Neural crest cell (in vitro differentiated cells): ENCODE measurements around the gene MGST2. TPM values are rescaled to one million over a fixed set of nuclear protein-coding genes. Genes with fewer than 3 reads are reported as not detected.

Experiments
- DNase-seq: peaks from one replicate; pipeline ENCODE4 v3.0.0; 2021; ENCODE audit warnings: low read depth, mixed read lengths, low spot score
- H3K27ac Mint-ChIP-seq: one replicate; pipeline ENCODE4 v1.8.0; 2021; ENCODE audit warnings: mild to moderate bottlenecking, mixed read lengths; ENCODE audit not compliant: unreplicated experiment
- H3K27me3 Mint-ChIP-seq: 2 replicates; pipeline ENCODE4 v1.8.0; 2021; ENCODE audit warnings: low read depth, mild to moderate bottlenecking, mixed read lengths
- H3K36me3 Mint-ChIP-seq: 2 replicates; pipeline ENCODE4 v1.8.0; 2021; ENCODE audit warnings: low read depth, mild to moderate bottlenecking, mixed read lengths
- H3K4me1 Mint-ChIP-seq: 2 replicates; pipeline ENCODE4 v1.8.0; 2021; ENCODE audit warnings: mixed read lengths
- H3K4me3 Mint-ChIP-seq: one replicate; pipeline ENCODE4 v1.8.0; 2021; ENCODE audit warnings: mild to moderate bottlenecking, mixed read lengths
- H3K9me3 Mint-ChIP-seq: 2 replicates; pipeline ENCODE4 v1.8.0; 2021; ENCODE audit warnings: mixed read lengths
- total RNA-seq: library from RNA; stranded (reverse); gene quantifications from 2 replicates; pipeline ENCODE4 v1.2.1, GENCODE V29; 2021
- TF ChIP-seq, protein P1 (sequence below): fragments of 200-600 bp; sonication (generic); conservative IDR thresholded peaks from 2 replicates; pipeline ENCODE4 v1.5.0; 2021; ENCODE audit warnings: antibody characterized with exemption, mild to moderate bottlenecking

Gene MGST2
- total RNA-seq, 1 donor from 2014 or later: 15.3 TPM

DNA sequence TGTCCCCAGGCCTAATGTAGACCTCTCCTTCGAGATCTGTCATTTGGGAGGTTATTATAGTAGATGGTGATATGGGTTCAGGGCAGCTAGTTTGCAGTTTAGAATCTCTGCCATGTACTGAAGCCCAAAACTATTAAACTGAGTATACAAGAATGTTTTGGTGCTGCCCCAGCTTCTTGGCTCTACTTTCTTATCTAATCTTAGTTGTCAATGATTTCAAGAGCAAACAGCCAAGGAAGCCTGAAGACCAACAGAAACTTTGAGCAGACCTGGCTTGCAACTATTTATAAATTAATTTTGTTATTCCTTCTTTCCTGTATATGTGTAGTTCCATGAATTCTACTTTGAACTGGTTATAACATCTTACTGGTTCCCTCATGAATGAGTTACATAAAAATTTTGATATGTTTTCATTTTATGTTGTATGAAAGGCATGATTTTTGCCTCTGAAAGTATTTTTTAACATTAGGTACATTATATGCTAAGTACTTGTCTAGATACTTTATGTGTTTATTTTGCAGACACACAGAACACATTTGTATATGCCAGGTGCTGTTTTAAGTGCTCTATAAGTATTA lies 2.0 kb upstream of the MGST2 start:
- Mint-ChIP-seq H3K36me3 (no peaks in the 10 kb centered on the region), H3K4me3 (no peak overlapping the region), H3K27ac (no peak overlapping the region), H3K4me1 (peaks cover 30% of the 10 kb centered on the region), H3K9me3 (no peaks in the 10 kb centered on the region), H3K27me3 (no peaks in the 10 kb centered on the region)
- TF ChIP-seq, protein P1, sequence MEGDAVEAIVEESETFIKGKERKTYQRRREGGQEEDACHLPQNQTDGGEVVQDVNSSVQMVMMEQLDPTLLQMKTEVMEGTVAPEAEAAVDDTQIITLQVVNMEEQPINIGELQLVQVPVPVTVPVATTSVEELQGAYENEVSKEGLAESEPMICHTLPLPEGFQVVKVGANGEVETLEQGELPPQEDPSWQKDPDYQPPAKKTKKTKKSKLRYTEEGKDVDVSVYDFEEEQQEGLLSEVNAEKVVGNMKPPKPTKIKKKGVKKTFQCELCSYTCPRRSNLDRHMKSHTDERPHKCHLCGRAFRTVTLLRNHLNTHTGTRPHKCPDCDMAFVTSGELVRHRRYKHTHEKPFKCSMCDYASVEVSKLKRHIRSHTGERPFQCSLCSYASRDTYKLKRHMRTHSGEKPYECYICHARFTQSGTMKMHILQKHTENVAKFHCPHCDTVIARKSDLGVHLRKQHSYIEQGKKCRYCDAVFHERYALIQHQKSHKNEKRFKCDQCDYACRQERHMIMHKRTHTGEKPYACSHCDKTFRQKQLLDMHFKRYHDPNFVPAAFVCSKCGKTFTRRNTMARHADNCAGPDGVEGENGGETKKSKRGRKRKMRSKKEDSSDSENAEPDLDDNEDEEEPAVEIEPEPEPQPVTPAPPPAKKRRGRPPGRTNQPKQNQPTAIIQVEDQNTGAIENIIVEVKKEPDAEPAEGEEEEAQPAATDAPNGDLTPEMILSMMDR: no peak
- no peak for DNase-seq

- Mint-ChIP-seq H3K9me3 (no peaks in the 10 kb centered on the region), H3K4me3 (peak overlapping the region; percentile 38), H3K27ac (no peak overlapping the region), H3K4me1 (peaks cover 30% of the 10 kb centered on the region), H3K27me3 (no peaks in the 10 kb centered on the region), H3K36me3 (no peaks in the 10 kb centered on the region)
- TF ChIP-seq, protein P1: no peak
- no peak for DNase-seq
Observed at GRCh38 chr4:139664442-139664841, 1.2 kb upstream of the MGST2 start.

- Mint-ChIP-seq H3K4me3 (peak overlapping the region; percentile 84), H3K27ac (peak overlapping the region; percentile 90), H3K9me3 (no peaks in the 10 kb centered on the region), H3K27me3 (no peaks in the 10 kb centered on the region), H3K36me3 (no peaks in the 10 kb centered on the region), H3K4me1 (peaks cover 26% of the 10 kb centered on the region)
- TF ChIP-seq, protein P1: no peak
- no peak for DNase-seq
Observed at GRCh38 chr4:139665079-139665689, 435 bp upstream of the MGST2 start.

- no peak overlapping the region for H3K27ac Mint-ChIP-seq
- H3K9me3 Mint-ChIP-seq: no peaks in the 10 kb centered on the region
- H3K4me3 Mint-ChIP-seq: peak overlapping the region; percentile 84
- H3K27me3 Mint-ChIP-seq: no peaks in the 10 kb centered on the region
- H3K36me3 Mint-ChIP-seq: no peaks in the 10 kb centered on the region
- no peak for DNase-seq
- TF ChIP-seq, protein P1: no peak
- H3K4me1 Mint-ChIP-seq: peaks cover 20% of the 10 kb centered on the region
Observed at GRCh38 chr4:139666735-139667281, 1.2 kb downstream of the MGST2 start.

DNA sequence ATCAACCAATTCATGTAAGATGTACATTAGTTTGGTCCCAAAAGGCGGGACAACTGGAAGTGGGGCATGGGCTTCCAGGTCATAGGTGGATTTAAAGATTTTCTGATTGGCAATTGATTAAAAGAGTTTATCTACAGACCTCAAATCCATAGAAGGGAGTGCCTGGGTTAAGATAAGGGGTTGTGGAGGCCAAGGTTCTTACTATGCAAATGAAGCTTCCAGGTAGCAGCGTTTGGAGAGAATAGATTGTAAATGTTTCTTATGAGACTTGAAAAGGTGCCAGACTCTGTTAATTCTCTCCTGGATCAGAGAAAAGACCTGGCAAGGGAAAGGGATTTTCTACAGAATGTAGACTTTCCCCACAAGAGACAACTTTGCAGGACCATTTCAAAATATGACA lies 2.4 kb downstream of the MGST2 start:
- no peaks in the 10 kb centered on the region for H3K27me3 Mint-ChIP-seq
- no peak for DNase-seq
- no peaks in the 10 kb centered on the region for H3K9me3 Mint-ChIP-seq
- H3K4me3 Mint-ChIP-seq: no peak overlapping the region
- no peak overlapping the region for H3K27ac Mint-ChIP-seq
- TF ChIP-seq, protein P1: no peak
- H3K36me3 Mint-ChIP-seq: no peaks in the 10 kb centered on the region
- peaks cover 20% of the 10 kb centered on the region for H3K4me1 Mint-ChIP-seq
